Breast epithelium (tissue), 4 donors: ENCODE results near the gene TNNI3. TPM values are rescaled to one million over a fixed set of nuclear protein-coding genes. Genes with fewer than 3 reads are reported as not detected.

Experiments used
- DNase-seq, 2 donors: peaks; one replicate each; pipeline ENCODE4 v3.0.0-alpha.2; 2019; ENCODE audit warnings: low spot score in 2 of 2
- H3K27ac ChIP-seq, 2 donors: fragments of 200-600 bp; sonication (generic) in 1 of 2; one replicate each; pipeline ENCODE4 v1.5.1; 2016 to 2019; ENCODE audit warnings: mild to moderate bottlenecking in 1 of 2
- H3K27me3 ChIP-seq, 2 donors: fragments of 200-600 bp; sonication (generic) in 1 of 2; one replicate each; pipeline versions ENCODE4 v1.5.1 to v1.6.0; 2017 to 2019; ENCODE audit warnings: control low read depth in 1 of 2, mild to moderate bottlenecking in 1 of 2
- H3K36me3 ChIP-seq: fragments of 200-600 bp; one replicate; pipeline ENCODE4 v1.5.1; 2019
- H3K4me1 ChIP-seq, 2 donors: fragments of 200-600 bp; sonication (generic); one replicate each; pipeline ENCODE4 v1.5.1; 2016 to 2019; ENCODE audit warnings: control low read depth in 1 of 2
- H3K4me3 ChIP-seq, 3 donors: fragments of 200-600 bp; sonication (generic); 1 replicate in 2 of 3; 2 replicates in 1 of 3; pipeline ENCODE4 v1.5.1; 2016 to 2019; ENCODE audit warnings: mild to moderate bottlenecking in 3 of 3, moderate library complexity in 2 of 3
- H3K9me3 ChIP-seq, 2 donors: fragments of 200-600 bp; sonication (generic) in 1 of 2; one replicate each; pipeline ENCODE4 v1.5.1; 2016 to 2019; ENCODE audit warnings: control low read depth in 1 of 2
- POLR2A ChIP-seq: fragments of 450-650 bp; IDR thresholded peaks from one replicate; pipeline ENCODE4 v1.6.1; 2016; ENCODE audit warnings: antibody characterized with exemption, mild to moderate bottlenecking, moderate library complexity
- POLR2AphosphoS5 ChIP-seq, 3 donors: sonication (generic); formaldehyde crosslinking; IDR thresholded peaks; one replicate each; pipeline ENCODE4 v1.6.1; 2017; ENCODE audit warnings: antibody characterized with exemption in 3 of 3
- intact Hi-C: fragments of 100-400 bp; cut with DNase I; formaldehyde crosslinking; loops from one replicate; pipeline ENCODE4 v1.15.1; 2023; ENCODE audit warnings: low total_unique reads
- total RNA-seq, 3 donors: library from RNA; depleted of rRNA; stranded (reverse); fragments of >200 nt; gene quantifications; one replicate each; pipeline ENCODE4 v1.1.0, GENCODE V29; 2016
- TF ChIP-seq, protein P1 (sequence below), 3 donors: fragments of 450-650 bp; IDR thresholded peaks; one replicate each; pipeline ENCODE4 v1.5.1; 2016 to 2017; ENCODE audit warnings: antibody characterized with exemption in 3 of 3, mild to moderate bottlenecking in 3 of 3, moderate library complexity in 3 of 3

TNNI3 gene
- total RNA-seq, 3 donors from 2014 or later = 2.6 TPM; not detected in 2

DNA sequence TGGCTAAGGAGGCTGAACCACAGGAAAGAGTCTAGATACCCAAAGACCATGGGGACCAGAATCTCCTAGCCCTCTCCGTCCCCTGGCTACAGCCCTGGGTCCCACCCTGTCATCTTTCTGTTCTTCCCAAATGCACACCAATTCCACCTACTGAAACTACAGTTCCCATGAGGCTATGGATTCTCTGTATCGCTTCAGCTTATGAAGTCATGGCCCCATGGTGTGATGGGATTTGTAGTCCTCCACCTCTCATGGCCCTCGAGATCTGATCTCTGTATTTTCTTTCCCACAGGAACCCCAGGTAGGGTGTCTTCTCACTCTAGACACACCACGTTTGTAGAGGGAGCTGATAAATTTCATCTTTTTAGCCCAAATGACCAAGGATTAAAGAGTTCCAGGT, 40.0 kb upstream of the TNNI3 start:
- no peak for TF ChIP-seq POLR2AphosphoS5 (IDR thresholded peaks at IDR 0.05)
- TF ChIP-seq, protein P1, sequence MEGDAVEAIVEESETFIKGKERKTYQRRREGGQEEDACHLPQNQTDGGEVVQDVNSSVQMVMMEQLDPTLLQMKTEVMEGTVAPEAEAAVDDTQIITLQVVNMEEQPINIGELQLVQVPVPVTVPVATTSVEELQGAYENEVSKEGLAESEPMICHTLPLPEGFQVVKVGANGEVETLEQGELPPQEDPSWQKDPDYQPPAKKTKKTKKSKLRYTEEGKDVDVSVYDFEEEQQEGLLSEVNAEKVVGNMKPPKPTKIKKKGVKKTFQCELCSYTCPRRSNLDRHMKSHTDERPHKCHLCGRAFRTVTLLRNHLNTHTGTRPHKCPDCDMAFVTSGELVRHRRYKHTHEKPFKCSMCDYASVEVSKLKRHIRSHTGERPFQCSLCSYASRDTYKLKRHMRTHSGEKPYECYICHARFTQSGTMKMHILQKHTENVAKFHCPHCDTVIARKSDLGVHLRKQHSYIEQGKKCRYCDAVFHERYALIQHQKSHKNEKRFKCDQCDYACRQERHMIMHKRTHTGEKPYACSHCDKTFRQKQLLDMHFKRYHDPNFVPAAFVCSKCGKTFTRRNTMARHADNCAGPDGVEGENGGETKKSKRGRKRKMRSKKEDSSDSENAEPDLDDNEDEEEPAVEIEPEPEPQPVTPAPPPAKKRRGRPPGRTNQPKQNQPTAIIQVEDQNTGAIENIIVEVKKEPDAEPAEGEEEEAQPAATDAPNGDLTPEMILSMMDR (IDR thresholded peaks at IDR 0.05) = no peak
- no peak for TF ChIP-seq POLR2A
- Histone ChIP-seq H3K4me3 (no peak overlapping the region), H3K9me3 (no peaks in the 10 kb centered on the region), H3K27me3 (peaks cover 0 to 7% of the 10 kb centered on the region in 2 donors), H3K27ac (no peak overlapping the region), H3K36me3 (no peaks in the 10 kb centered on the region), H3K4me1 (no peaks in the 10 kb centered on the region)
- DNase-seq = no peak
- intact Hi-C loops = no loop called here

DNA sequence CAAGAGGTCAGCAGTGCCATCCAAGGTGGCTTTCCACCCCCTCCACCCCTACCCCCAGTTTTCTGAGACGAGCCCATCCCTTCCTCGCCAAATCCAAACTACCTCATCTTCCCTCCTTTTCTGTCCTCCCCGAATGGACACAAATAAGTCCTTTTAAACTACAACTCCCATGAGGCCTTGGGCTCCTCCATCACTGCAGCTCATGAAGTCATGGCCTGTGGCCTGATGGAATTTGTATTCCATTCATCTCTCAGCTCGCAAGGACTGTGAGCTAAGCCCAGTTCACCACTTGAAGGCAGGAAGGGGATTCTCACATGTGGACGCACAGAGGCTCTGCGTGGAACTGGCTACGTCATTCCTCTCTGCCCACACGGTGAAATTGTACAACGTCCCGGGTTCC, 39.3 kb upstream of the TNNI3 start:
- TF ChIP-seq, protein P1 (IDR thresholded peaks at IDR 0.05) = no peak
- no peak for TF ChIP-seq POLR2AphosphoS5 (IDR thresholded peaks at IDR 0.05)
- TF ChIP-seq POLR2A = no peak
- peaks cover 0 to 7% of the 10 kb centered on the region in 2 donors for H3K27me3 ChIP-seq

DNA sequence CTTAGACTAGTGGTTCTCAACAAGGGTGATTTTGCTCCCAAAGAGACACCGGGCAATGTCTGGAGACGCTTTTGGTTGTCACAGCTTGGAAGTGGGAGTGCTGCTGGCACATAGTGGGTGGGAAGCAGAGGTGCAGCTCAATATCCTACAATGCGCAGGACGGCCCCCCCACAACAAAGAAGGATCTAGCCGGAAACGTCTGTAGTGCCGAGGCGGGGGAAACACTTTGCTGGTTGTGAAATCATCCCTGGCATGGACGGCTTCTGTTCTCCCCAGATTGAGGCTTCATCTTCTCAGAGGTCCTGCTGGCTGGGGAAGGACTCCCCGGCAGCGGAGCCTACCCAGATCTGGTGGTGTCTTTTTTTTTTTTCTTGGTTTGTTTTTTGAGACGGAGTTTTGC, 35.9 kb upstream of the TNNI3 start:
- TF ChIP-seq, protein P1 (IDR thresholded peaks at IDR 0.05) = no peak
- TF ChIP-seq POLR2AphosphoS5 (IDR thresholded peaks at IDR 0.05) = no peak
- TF ChIP-seq POLR2A = no peak
- Histone ChIP-seq H3K9me3 (no peaks in the 10 kb centered on the region), H3K4me1 (no peaks in the 10 kb centered on the region), H3K27me3 (peaks cover 0 to 3% of the 10 kb centered on the region in 2 donors), H3K27ac (peak overlapping the region in 1 of 2 donors; percentile 38), H3K36me3 (no peaks in the 10 kb centered on the region), H3K4me3 (no peak overlapping the region)
- no peak for DNase-seq
- intact Hi-C loops = no loop called here

More for the DNA sequence above, 39.3 kb upstream of the TNNI3 start:
- no peak overlapping the region for H3K4me3 ChIP-seq
- H3K27ac ChIP-seq = no peak overlapping the region
- intact Hi-C loops = no loop called here
- no peaks in the 10 kb centered on the region for H3K36me3 ChIP-seq
- no peaks in the 10 kb centered on the region for H3K9me3 ChIP-seq
- H3K4me1 ChIP-seq = no peaks in the 10 kb centered on the region
- DNase-seq = no peak

DNA sequence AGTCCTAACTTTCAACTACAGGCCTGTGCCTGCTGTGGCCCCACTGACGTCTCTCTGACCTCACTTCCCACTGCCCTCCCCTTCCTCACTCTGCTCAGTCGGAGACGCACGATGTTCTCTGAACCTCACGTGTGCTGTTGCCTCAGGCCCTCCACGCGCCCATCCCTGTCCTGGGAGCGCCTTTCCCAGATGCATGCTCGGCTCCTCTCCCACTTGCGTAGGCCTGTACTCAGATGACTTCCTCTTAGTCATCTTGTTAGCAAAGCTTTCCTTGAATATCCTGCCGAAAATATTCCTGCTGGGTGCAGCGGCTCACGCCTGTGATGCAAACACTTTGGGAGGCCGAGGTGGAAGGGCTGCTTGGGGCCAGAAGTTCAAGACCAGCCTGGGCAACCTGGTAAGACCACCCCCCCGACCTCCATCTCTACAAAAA, 31.9 kb upstream of the TNNI3 start:
- Histone ChIP-seq H3K36me3 (no peaks in the 10 kb centered on the region), H3K27ac (peak overlapping the region; percentile 56 to 92), H3K4me3 (no peak overlapping the region), H3K9me3 (no peaks in the 10 kb centered on the region), H3K4me1 (no peaks in the 10 kb centered on the region), H3K27me3 (no peaks in the 10 kb centered on the region)
- TF ChIP-seq POLR2AphosphoS5 (IDR thresholded peaks at IDR 0.05) (peak; percentile 42 to 93 (median 49)), POLR2A (no peak)
- TF ChIP-seq, protein P1 (IDR thresholded peaks at IDR 0.05) = no peak
- intact Hi-C loops = no loop called here
- peak in 1 of 2 donors; percentile 66 for DNase-seq

DNA sequence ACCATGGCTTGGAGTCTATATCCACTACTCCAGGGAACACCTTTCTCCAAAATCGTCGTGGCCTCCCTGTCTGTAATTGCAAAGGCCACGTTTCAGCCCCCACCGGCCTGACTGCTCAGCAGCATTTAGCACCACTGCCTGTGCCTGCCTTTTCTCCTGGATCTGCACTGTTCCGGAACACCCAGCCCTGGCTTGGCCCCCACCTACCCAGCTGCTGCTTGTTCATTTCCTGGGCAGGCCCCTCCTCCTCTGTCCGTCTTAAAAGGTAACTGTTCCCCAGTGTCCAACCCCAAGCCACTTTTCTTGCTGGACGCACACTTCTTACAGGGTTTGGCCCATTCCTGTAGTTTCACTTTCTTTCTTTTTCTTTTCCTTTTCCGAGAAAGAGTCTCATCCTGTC, 31.1 kb upstream of the TNNI3 start:
- intact Hi-C loops = no loop called here
- Histone ChIP-seq H3K27me3 (peaks cover 0 to 1% of the 10 kb centered on the region in 2 donors), H3K9me3 (no peaks in the 10 kb centered on the region), H3K27ac (peak overlapping the region; percentile 56 to 92), H3K36me3 (no peaks in the 10 kb centered on the region), H3K4me3 (no peak overlapping the region), H3K4me1 (no peaks in the 10 kb centered on the region)
- DNase-seq = no peak
- TF ChIP-seq POLR2A (no peak), POLR2AphosphoS5 (IDR thresholded peaks at IDR 0.05) (no peak)

DNA sequence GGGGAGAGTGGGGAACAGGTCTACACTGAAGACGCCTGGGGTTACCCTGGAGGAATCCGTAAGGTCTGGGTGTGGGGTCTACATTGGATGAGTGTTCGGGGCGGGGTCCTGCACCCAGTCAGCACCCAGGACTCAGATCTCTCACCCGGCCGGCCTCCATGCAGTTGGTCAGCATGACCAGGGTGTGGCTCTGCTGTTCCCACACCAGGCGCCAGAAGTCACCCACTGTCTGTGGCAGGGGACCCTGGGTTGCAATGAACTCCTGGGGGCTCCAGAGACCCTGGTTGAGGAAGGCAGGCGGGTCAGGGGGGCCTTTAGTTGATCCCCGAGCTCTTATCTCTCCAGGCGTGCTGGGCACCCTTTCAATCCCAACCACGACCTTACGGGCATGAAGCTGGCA, 28.5 kb upstream of the TNNI3 start:
- H3K4me3 ChIP-seq = no peak overlapping the region
- no peak for DNase-seq
- peaks cover 0 to 20% of the 10 kb centered on the region in 2 donors for H3K27me3 ChIP-seq
- H3K4me1 ChIP-seq = no peaks in the 10 kb centered on the region
- intact Hi-C loops = no loop called here
- H3K27ac ChIP-seq = no peak overlapping the region
- TF ChIP-seq POLR2AphosphoS5 (IDR thresholded peaks at IDR 0.05) (no peak), POLR2A (no peak)
- TF ChIP-seq, protein P1 (IDR thresholded peaks at IDR 0.05) = no peak
- no peaks in the 10 kb centered on the region for H3K36me3 ChIP-seq
- no peaks in the 10 kb centered on the region for H3K9me3 ChIP-seq
